Activated gamma-delta T cell treated with anti-CD3 and anti-CD28 coated beads, Interleukin-2, amount 50 U/mL, for 16 hours (primary cell): ENCODE measurements around the gene SUPT5H.
"Not testable (repeated sequence)": the region's sequence is repeated elsewhere in the genome, so short reads cannot be mapped to it uniquely, and the experiment has no call there.

Source experiments
- DNase-seq: peaks from one replicate; pipeline ENCODE4 v3.0.0-alpha.2; 2020; ENCODE audit warnings: low read depth

The SUPT5H gene

DNA sequence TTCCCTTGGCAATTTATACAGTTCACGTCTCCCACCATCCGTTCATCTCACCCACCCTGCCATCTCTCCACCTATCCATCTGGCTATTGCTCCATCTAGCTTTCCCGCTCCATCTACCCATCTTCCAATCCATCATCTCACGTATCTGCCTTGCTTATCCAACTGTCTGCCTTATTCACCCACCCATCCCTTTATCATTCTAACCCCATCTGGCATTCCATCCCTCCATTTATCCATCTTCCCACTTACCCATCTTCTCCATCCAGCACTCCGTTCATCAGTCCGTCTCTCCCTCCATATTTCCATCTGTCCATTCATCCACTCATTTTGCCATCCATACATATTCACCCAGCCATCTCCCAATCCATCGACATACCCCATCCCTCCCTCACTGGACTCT, 19.6 kb upstream of the SUPT5H start:
- no peak for DNase-seq

DNA sequence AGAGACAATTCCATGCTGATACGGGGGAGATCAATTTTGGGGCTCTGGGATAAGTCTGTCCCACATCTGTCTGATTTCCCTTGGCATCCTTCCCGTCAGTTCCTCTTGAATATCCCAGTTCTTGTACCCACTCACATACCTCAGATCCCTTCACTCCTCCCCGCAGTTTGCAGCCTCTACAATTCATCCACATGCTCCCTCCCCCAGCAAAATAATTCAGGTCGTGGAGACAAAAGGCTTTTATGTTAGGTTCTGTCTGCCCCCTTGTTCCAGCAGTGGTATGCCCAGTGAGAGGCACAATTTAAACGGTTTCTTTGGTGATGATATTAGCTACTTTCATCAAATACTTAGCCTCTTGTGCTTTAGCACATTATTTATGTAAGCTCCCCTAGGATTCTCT, 19.2 kb upstream of the SUPT5H start:
- no peak for DNase-seq

DNA sequence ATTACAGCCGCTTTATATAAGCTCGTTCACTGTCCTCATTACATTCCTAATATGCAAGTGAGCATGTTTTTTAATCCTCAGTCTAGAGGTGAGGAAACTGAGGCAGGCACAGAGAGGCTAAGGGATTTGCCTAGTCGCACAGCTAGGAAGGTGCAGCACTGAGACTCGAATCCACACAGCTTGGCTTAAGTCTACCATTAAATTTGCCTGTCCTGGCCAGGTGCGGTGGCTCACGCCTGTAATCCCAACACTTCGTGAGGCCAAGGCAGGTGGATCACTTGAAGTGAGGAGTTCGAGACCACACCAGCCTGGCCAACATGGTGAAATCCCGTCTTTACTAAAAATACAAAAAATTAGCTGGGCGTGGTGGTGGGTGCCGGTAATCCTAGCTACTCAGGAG, 17.7 kb upstream of the SUPT5H start:
- no peak for DNase-seq

DNA sequence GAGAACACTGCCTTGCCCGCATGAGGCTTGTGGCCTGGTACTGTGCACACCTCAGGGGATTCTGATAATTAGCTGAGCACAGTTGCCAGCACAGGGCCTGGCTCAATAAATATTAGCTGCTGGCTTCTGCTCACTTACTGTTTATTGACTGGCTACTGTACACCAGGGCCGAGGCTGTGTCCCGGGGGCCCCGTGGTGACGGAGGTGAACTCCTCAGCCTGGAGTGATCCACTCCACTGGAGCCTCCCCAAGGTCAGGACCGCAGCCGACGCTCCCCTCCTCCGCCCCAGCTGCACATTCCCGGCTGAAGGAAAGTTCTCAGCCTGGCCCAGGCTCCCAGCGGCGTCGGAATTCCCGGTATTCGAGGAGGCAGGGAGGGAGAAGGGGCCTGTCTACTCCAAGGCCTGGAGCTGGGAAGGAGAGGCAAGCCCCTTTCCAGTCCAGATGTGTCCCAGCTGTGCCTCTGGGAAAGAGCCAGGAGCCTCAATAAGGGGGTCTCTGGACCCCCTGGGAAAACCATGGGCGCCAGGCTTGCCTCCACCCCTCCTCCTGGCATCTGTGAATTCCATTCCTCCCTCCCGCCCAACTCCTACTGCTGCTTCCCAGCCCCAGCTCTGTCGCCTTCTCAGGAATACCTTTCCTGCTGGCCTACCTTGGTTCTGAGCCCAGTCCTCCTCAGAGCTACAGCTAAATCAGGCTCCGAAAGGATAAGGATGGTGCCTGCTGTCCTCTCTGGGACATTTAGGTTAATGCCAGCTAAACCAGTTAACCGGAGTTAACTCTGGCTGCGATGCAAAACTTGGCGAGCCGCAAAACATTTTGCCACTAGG, 16.9 kb upstream of the SUPT5H start:
- no peak for DNase-seq

DNA sequence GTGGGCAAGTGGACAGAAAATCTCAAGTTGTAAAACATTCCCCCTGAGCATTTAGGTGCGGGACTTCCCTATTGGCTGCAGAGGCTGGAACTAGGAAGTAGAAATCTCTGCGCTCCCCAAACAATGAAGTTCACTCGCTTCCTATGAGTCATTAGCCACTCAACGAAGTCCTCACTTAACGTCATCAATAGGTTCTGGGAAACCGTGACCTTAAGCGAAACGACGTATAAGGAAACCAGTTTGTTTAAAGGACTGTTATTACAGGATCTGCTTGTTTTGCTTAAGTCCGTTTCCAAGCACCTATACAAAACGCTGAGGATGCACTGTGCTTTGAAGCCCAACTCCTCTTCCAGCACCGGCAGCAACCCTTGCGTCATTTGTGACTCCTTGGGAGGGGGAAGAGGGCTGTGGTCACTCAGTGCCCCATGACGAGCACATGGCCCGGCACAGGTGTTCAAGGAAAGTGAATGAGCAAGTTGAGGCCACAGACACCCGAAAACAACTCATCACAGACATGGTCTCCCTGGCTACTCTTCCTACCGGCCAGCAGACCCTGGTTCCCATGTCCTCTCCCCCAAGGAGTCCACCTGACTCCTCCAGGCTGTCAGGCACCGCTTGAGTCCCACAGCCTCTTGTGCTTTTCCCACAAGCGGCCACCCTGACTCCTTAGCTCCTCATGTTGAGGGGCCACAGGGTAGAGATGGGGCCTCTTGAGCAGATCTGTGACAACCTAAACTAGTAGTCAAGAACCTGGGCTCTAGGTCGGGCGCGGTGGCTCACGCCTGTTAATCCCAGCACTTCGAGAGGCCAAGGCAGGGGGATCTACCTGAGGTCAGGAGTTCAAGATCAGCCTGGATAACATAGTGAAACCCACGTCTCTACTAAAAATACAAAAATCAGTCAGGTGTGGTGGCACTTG, 14.4 kb upstream of the SUPT5H start:
- no peak for DNase-seq

DNA sequence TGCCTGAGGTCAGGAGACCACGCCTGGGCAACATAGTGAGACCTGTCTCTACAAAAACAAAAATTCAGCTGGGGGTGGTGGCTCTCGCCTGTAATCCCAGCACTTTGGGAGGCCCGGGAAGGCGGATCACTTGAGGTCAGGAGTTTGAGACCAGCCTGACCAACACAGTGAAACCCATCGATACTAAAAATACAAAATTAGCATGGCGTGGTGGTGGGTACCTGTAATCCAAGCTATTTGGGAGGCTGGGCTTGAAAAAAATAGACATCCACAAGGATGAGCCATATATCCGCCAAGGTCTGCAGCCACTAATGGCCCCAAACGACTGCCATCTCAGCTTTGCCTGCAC, 12.7 kb upstream of the SUPT5H start:
- DNase-seq = no peak

DNA sequence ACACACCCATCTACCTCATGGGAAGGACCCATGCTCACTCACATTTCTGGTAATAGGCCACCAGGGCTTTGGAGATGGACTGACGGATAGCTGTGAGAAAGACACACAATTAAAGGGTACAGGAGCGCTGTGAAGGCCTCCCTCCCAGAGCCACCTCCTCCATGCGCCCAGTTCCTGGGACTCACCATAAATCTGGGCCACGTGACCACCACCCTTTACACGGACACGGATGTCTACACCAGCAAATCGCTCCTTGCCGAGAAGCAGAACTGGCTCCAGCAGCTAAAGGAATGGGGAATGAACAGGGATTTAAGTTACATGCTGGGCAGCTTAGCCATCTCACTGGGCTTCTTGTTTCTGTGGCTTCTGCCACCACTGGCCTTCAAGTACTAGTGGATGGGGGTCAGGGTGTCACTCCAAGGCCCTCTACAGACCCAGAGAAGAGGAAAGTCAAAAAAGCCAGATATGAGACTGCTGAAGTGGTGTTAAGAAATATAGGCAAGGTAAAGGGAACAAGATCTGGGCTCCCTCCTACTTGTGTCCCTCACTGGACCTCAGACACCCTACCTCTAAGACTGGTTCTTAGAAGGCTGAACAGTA, 11.8 kb upstream of the SUPT5H start:
- no peak for DNase-seq

DNA sequence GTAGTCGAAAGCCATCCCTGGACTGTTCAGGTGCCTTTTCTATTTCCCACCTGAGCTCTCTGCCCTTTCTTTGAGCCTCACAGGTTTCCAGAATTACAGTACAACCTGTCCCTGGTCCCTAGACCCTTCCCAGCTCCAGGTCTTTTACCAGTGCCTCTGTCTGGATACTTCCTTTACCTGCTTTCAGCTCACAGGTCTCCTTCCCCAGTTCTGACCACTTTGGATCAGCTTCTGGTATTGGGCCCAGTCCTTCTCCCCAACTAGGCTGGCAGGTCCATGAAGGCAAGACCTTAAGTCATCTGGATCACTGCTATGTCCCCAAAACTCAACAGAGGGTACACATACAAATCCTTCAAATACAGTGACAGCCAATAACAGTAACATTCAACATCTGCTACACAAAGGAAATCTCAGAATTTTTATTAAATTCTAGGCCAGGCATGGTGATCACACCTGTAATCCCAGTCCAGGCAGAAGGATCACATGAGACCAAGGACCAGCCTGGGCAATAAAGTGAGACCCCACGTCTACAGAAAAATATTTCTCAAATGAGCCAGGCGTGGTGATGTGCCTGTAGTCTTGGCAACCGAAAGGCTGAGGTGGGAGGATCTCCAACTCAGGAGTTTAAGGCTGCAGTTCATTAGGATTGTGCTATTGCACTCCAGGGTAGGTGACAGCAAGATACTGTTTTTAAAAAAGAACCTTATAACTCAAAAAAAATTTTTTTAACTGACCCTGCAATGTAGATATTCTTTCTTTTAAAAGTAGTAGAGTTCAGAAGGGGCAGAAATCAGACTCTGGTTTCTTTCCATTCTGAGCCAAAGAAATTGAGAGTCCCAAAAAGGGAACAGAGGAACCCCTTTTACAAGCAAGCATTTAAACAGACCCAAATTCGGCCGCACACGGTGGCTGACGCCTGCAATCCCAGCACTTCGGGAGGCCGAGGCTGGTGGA, 11.0 kb upstream of the SUPT5H start:
- no peak for DNase-seq

DNA sequence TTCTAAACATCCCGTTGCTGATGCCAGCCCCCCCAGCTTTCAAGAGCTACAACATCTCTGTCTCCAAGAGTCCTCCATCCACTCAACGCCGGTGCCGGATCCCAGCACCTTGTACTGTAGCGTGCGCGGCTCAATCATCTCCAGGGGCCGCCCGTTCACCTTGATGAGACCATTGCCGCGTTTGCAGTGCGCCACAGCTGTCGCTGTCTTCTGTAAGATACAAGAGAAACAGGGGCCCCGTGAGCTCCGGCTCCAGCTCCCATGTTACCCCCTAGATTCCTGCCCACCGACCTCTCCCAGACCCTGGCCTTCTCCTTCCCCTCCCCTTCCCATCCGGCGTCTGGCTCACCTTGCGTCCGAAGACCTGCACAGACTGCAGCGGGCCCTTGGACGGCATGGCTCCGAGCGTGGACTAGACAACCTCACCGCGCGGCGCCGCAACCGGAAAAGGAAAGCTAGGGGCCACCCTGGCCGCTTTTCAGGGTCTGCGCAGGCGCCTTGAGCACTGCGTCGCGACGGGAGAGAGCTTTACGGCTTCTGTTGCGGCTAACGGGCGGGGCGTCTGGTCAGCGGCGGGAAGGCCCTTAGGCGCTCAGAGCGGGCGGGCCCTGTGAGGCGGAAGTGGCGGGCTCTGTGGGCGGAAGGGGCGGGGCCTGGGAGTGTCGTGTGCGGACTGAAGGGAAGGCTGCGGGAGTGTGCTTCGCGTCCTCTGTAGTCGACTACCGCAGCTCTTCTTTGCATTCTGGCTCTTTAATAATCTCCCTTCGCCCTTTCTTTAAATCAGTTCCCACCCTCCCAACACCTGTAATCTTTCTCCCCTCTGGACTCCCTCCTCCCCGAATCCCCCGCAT, 9.7 kb upstream of the SUPT5H start, which contains the start of gene RPS16:
RPS16 (minus strand) TSS at position 451 of the 851 bp plus-strand sequence; CDS start at position 397, 54 bp downstream.
- peak; percentile 99 for DNase-seq

DNA sequence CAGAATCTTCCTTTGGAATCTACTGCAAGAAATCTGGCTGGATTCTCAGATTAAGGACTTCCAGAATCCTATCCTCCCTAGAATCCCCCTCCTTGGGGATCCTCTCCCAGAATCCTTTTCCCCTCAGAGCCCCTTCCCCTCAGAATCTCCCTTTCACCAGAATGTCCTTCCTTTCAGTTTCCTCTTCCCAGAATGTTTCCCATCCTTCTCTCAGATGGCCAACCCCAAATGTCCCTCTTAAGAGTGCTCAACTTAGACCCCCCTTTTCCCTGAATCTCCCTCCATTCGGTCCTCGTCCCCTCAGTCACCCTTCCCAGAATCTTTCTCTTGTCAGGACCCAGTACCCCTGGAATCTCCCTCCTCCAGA, 9.0 kb upstream of the SUPT5H start:
- DNase-seq = no peak

DNA sequence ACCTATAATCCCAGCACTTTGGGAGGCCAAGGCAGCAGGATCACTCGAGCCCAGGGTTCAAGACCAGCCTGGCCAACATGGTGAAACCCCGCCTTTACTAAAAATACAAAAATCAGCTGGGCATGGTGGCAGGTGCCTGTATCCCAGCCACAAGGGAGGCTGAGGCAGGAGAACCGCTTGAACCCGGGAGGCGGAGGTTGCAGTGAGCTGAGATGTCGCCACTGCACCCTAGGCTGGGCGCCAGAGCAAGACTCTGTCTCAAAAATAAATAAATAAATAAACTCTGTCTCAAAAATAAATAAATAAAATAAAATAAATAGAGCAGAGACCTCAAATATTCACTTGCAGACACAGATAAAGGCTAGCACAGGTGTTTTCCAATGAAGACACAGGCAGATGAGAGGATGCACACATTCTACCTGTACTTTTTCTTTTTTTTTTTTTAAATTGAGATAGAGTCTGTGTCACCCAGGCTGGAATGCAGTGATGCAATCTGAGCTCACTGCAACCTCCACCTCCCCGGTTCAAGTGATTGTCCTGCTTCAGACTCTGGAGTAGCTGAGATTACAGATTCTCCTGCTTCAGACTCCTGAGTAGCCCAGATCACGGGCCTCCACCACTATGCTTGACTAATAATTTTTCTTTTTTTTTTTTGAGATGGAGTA, 7.0 kb upstream of the SUPT5H start:
- no peak for DNase-seq

DNA sequence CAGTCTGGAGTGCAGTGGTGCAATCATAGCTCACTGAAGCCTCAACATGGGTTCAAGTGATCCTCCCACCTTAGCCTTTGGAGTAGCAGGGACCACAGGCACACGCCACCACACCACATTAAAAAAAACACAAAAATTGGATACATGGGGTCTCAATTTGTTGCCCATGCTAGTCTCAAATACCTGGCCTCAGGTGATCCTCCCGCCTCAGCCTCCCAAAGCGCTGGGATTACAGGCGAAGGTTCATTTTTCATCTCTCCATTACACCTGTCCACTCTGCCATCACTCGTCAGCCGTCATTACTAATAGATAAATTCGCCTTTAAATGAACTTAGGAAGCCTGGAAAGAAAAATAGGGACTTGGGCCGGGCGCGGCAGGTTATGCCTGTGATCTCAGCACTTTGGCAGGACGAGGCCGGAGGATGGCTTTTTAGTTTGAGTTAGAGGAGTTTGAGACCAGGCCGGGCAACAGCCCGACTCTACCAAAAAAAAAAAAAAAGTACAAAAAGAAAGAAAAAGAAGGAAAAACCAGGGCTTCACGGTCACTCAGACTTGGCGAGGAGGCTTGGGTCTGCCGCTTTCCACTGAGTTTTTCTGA, 685 bp upstream of the SUPT5H start:
- DNase-seq = no peak

DNA sequence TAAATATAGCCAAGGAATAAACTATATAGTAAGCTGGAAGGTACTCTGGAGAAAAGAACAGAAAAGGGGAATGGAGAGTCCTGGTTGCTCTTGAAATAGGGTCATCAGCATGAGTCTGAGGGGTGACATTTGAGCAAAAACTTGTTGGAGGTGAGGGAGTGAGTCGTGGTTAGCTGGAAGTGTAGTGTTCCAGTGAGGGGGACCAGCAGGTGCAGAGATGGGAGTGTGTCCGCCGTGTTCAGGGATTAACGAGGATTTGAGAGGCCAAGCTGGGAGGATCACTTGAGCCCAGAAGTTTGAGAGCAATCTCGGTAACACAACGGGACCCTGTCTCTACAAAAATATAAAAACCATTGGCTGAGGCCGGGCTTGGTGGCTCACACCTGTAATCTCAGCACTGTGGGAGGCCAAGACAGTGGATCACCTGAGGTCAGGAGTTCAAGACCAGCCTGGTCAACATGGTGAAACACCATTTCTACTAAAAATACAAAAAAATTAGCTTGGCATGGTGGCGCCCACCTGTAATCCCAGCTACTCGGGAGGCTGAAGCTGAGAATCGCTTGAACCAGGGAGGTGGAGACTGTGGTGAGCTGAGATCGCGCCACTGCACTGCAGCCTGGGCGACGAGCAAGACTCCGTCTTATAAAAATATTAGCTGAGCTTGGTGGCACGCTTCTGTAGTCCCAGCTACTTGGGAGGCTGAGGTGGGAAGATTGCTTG, 1.1 kb downstream of the SUPT5H start:
- DNase-seq = no peak

DNA sequence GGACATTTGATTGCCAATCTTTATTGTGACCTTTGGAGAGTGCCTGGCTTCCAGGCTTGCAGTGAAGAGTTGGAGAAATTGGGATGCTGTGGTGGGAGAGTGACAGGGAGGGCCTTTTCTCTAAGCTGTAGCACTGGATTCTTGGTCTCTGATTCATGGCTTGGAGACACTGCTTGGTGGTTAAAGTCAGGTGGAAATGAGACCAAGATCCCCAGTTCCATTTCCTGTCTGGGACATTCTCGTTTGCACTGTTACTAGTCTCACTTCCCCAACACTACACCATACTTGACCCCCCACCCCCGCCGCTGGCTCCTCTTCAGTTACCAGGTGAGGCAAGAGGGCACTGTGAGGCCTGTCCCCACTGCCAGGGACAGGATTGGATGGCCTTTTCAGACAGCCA, 2.9 kb downstream of the SUPT5H start:
- DNase-seq = no peak

DNA sequence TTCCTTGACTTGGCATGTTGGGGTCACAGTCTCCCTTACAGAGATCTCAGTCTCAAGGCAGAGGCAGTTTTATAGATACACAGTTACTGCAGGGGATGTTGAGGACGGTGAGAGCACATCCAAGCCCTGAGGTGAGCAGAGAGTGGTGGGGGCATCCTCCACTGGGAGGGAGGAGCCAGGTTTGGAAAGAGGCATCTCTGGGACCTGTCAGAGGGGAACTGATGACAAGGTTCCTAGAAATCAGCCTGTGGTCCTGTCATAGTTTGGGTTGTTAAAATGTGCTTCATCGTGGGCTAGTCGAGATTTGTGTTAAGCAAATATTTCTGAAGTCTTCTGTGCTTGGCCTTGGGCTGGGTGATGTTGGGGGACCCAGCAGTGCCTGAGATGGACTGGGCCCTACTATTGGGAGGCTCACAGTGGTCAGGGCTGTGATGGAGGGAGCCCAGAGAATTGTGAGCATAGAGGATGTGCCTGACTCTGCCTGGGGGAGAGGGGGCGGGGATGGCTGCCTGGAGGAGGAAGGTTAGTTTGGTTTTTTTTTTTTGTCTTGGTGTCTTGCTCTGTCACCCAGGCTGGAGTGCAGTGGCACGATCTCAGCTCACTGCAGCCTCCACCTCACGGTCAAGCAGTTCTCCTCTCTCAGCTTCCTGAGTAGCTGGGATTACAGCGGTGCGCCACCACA, 3.9 kb downstream of the SUPT5H start:
- DNase-seq = no peak

DNA sequence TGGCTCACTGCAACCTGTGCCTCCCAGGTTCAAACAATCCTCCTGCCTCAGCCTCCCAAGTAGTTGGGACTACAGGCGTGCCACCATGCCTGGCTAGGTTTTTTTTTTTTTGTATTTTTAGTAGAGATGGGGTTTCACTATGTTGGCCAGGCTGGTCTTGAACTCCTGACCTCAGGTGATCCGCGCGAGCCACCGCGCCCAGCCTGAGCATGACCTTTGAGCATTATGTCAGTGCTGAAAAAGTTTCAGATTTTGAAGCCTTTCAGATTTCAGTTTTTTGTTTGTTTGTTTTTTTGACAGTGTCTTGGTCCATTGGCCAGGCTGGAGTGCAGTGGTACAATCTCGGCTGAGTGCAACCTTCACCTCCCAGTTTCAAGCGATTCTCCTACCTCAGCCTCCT, 5.9 kb downstream of the SUPT5H start:
- DNase-seq = not testable (repeated sequence)

DNA sequence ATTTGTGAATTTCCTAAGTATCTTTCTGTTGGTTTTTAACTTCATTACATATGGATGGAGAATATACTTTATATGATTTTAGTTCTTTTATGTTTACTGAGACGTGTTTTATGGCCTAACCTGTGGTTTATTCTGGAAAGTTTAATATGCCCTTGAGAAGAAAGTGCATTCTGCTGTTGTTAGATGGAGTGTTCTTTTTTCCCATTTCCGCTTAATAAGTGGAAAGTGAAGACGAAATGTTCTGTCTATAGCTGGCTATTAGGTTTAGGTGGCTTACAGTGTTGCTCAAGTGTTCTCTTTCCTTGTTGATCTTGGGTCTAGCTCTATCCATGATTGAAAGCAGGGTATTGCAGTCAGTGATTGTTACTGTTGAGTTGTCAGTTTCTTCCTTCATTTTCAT, 18.0 kb downstream of the SUPT5H start:
- DNase-seq = no peak

DNA sequence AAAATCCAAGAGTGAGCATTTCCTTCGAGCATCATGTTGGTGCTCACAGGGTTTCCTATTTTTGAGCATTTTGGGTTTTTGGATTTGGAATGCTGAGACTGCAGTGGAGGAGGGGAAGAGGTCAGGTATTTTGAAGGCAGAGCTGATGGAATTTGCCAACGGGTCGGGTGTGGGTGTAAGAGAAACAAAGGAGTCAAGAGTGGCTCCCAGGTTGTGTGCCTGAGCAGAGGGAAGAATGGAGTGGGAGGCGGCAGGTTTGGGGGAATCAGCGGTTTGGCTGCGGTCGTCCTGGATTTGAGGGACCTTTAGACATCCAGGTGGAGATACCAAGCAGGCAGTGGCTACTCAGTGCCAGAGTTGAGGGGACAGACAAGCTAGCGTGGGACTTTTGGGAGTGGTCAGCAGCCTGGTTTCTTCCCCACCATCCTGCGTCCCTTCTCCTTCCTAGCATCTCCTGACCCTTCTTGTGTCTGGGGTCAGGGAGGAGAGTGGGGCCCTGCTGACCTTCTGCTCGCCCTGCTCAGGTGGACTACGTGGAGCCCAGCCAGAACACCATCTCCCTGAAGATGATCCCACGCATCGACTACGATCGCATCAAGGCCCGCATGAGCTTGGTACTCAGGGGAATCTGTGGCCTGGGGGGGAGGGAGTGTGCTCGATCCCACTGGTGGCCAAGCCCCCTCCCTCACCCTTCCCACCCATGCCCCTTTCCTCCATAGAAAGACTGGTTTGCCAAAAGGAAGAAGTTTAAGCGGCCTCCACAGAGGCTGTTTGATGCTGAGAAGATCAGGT, 20.8 kb downstream of the SUPT5H start:
- DNase-seq = no peak
